Left kidney (tissue), 2 donors: Measurements from ENCODE around the gene MYT1. TPM values are rescaled to one million over a fixed set of nuclear protein-coding genes. Genes with fewer than 3 reads are reported as not detected.

Source experiments
- DNase-seq: peaks from one replicate; pipeline ENCODE4 v3.0.0-alpha.2; 2013
- polyA plus RNA-seq: library from polyadenylated mRNA; unstranded; fragments of 120-200 nt; gene quantifications from one replicate; pipeline ENCODE4 v1.2.1, GENCODE V29; 2013; ENCODE audit not compliant: insufficient read length

MYT1 gene
- polyA plus RNA-seq, 1 donor: 0.33 TPM

- peak; percentile 75 for DNase-seq
Observed at GRCh38 chr20:64188682-64189529, 24.7 kb downstream of the MYT1 start.

GRCh38 chr20:64189530-64189966, 25.3 kb downstream of the MYT1 start:
- DNase-seq: no peak

- no peak for DNase-seq
Observed at GRCh38 chr20:64189986-64190385, 25.7 kb downstream of the MYT1 start.

- no peak for DNase-seq
Observed at GRCh38 chr20:64191002-64191401, 26.8 kb downstream of the MYT1 start.

- DNase-seq: peak; percentile 52
Observed at GRCh38 chr20:64192406-64192805, 28.2 kb downstream of the MYT1 start.

- no peak for DNase-seq
Observed at GRCh38 chr20:64193058-64193457, 28.8 kb downstream of the MYT1 start.

- no peak for DNase-seq
Observed at GRCh38 chr20:64194269-64194668, 30.0 kb downstream of the MYT1 start.

GRCh38 chr20:64196309-64196708, 32.1 kb downstream of the MYT1 start:
- DNase-seq: no peak

- DNase-seq: no peak
Observed at GRCh38 chr20:64196847-64197306, 32.6 kb downstream of the MYT1 start.

GRCh38 chr20:64198347-64198746, 34.1 kb downstream of the MYT1 start:
- no peak for DNase-seq

- DNase-seq: no peak
Observed at GRCh38 chr20:64199395-64199794, 35.1 kb downstream of the MYT1 start.

GRCh38 chr20:64200740-64201139, 36.5 kb downstream of the MYT1 start:
- no peak for DNase-seq

- no peak for DNase-seq
Observed at GRCh38 chr20:64201653-64202052, 37.4 kb downstream of the MYT1 start.

GRCh38 chr20:64203037-64203777, 39.0 kb downstream of the MYT1 start:
- DNase-seq: no peak

GRCh38 chr20:64205611-64206026, 41.4 kb downstream of the MYT1 start:
- DNase-seq: no peak

- no peak for DNase-seq
Observed at GRCh38 chr20:64206614-64207013, 42.4 kb downstream of the MYT1 start.

- DNase-seq: no peak
Observed at GRCh38 chr20:64207641-64208590, 43.7 kb downstream of the MYT1 start.

- no peak for DNase-seq
Observed at GRCh38 chr20:64209148-64209547, 44.9 kb downstream of the MYT1 start.

- no peak for DNase-seq
Observed at GRCh38 chr20:64210656-64211369, 46.6 kb downstream of the MYT1 start.

GRCh38 chr20:64211874-64212658, 47.8 kb downstream of the MYT1 start:
- no peak for DNase-seq

- no peak for DNase-seq
Observed at GRCh38 chr20:64212755-64213154, 48.5 kb downstream of the MYT1 start.
